ENCODE results near the gene P2RX1.

P2RX1 gene

DNA sequence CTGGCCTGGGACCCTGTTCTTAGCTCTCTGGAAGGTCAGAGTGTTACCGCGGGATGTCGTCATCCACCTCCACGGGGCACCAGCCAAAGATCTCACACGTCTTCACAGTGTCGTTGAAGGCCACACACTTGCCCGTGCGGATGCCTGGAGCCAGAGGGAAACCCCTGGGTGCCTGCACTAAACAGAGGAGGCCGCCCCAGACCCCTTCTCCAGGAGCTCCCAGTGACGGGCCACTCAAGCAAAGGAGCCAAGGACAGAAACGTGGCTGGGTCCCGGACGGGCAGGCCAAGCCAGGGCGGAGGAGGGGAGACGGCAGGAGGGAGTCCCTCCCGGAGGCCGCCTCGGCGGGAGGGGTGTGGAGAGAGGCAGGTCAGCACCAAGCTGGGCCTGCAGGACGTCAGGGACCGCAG lies 12.4 kb downstream of the P2RX1 start:
- no peak for DNase-seq

- DNase-seq = no peak
Observed at GRCh38 chr17:3903051-3903825, 13.0 kb downstream of the P2RX1 start.

- no peak for DNase-seq
Observed at GRCh38 chr17:3900646-3901045, 15.6 kb downstream of the P2RX1 start.

DNA sequence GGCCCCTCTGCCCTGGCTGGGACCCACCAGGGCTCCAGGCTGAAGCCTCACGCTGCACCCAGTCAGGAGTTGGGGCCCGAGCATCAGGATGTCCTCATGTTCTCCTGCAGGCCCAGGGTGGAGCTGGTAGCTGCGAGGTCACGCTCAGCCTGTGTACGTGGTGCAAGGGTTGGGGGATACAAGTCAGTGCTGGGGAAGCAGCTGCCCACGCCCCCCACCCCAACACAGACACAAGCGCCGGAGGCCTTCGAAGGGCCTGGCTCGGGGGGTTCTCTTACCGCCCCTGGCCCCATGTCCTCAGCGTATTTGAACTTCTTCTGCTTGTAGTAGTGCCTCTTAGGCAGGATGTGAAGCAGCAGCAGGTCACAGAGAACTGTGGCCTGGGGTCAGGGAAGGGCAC lies 18.5 kb downstream of the P2RX1 start:
- no peak for DNase-seq

DNA sequence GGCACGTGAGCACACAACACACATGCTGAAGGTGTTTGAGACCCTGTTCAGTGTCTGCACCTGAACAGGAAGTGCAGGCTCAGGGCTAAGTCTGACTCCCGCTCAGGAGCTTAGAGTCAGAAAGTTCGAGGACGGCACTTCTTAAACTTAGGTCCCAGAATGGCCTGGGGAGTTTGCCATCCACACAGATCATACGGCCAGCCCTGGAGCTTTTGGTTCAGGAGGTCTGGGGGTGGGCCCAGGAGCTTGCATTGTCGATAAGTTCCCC lies 19.4 kb downstream of the P2RX1 start:
- DNase-seq = no peak

DNA sequence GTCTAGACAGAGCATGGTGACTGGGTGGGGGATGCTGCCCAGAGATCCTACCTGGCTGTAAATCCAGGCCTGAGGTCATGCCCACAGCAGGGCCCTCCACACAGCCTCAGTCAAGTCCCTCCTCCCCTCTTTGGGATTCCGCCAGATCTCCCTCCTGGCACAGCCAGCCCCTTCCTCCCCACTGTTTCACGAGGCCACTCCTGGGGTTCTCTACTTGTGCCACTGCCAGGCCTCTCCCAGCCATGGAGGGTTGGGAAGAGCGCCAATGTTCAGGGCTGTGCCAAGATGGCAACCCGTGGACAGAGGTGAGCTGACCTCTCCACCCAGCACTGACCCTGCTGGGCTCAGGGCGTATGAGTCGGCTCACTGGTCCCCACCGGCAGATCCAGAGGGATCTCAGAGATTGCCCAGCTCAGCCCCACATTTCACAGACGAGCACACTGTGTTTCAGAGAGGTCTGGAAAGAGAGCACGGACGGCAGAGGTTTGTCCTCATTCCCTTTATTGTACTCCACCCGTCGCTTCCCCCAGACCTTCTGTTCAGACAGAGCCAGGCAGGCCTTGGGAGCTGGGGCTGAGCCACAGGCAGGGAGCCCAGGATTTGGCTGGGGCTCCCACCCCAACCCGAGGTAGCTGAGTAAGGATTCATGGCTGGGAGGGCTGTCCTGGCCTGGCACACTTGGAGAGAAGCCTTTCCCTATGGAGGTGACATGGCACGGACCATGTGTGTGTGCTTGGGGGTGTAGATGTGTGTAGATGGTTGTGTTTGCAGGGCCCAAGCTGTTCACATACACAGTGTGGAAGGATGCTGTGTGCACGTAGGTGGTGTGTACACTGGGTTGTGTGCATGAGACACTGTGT lies 19.9 kb downstream of the P2RX1 start:
- DNase-seq = no peak

DNA sequence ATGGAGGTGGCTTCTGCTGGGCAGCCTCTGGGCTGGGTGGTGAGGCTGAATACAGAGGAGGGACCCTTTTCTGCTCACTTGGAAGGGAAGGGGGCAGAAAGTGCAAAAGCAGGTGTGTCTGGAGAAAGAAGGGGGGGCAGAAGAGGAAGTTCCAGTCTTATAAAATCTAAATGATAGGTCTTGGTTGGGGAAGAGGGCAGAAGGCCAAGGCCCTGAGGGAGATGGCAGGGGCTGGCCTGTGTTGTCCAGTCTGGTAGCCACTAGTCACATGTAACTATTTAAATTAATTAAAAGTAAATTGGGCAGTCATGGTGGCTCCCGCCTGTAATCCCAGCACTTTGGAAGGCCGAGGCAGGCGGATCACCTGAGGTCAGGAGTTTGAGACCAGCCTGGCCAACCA lies 20.9 kb downstream of the P2RX1 start:
- no peak for DNase-seq

DNA sequence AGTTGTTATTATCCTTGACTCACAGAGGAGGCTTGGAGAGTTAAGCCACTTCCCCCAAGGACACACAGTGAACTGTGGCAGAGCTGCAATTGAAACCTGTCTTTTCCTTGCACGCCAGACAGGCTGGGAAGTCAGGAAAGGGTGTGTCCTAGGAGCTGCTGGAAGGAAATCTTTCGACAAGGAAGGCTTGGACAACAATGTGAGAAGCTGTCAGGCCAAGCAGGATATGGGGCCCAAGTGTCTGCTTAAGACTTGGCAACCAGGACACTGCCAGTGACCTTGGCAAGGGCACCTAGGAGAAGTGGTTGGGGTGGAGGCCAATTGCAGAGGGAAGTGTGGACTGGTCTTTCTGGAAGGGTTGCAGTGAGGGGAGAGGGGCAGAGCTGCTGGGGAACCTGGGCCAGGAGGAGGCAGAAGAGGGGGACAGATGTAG lies 21.3 kb downstream of the P2RX1 start:
- DNase-seq = no peak

- no peak for DNase-seq
Observed at GRCh38 chr17:3894188-3894587, 22.1 kb downstream of the P2RX1 start.

GRCh38 chr17:3893720-3894116 lies 22.5 kb downstream of the P2RX1 start:
- DNase-seq = no peak

- peak; percentile 75 to 91 (median 84) for DNase-seq
Observed at GRCh38 chr17:3893003-3893719, 23.1 kb downstream of the P2RX1 start, which contains the start of gene CAMKK1. Gene CAMKK1, minus strand, starts transcription at chr17:3893053. Its CDS starts 7,366 bp downstream, at chr17:3885687.

GRCh38 chr17:3892095-3892998 lies 23.9 kb downstream of the P2RX1 start:
- peak; percentile 80 to 85 (median 81) for DNase-seq

DNA sequence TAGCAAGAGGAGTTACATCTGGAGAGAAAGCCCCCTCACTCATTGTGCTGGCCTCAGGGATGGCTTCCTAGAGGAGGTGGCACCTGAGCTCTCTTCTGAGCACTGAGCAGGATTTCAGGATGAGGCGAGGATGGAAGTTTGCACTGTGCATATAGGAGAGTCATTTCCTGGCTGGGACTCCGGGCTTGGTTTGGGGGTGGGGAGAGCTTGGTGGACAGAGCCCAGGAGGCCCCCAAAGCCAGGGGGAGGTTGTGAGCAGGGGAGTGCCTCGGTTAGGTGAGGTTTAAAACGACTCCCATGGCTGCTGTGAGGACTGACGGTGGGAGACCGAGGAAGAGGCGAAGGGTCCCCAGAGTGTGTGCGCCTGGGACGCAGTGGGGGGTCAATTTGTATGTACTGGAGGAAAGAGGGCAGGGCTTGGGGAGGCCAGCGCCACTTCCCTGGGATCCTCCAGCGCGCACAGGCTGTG lies 24.6 kb downstream of the P2RX1 start:
- no peak for DNase-seq

- DNase-seq = no peak
Observed at GRCh38 chr17:3890878-3891219, 25.4 kb downstream of the P2RX1 start.

DNA sequence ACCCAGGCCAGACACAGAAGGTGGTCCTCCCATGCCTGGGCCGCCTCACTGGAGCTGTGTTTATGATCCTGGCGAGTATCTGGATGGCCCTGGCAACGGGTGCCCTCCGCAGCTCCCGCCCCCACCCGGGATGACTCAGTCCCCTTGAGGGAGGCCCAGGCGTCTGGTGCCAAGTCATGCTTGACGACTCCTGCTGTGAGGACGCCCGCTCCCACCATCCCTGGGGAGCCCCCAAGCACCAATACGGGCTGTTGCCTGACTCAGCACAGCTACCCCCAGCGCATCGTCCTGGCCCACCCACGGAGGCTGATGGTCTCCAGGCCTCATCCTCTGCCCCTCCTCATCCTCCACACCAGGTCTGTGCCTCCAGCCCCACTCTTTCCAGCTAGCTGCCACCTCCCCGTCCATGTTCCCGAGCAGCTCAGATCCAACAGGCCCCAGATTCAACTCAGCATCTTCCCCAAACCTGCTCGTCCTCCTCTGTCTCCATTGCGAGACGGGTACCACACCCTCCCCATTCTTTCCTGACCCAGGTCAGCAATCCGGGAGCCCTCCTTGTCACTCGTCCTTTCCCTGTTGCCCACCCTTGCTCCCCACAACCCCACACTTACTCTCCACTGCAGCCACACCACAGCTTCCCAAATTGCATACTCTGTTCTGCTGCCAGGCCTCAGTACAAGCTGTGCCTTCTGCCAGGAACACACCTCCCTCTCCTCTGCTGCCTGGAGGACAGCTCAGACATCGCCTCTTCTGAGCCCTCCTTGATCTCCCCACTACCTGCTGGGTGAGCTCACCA lies 26.0 kb downstream of the P2RX1 start:
- no peak for DNase-seq

GRCh38 chr17:3889325-3890012 lies 26.8 kb downstream of the P2RX1 start:
- DNase-seq = no peak

DNA sequence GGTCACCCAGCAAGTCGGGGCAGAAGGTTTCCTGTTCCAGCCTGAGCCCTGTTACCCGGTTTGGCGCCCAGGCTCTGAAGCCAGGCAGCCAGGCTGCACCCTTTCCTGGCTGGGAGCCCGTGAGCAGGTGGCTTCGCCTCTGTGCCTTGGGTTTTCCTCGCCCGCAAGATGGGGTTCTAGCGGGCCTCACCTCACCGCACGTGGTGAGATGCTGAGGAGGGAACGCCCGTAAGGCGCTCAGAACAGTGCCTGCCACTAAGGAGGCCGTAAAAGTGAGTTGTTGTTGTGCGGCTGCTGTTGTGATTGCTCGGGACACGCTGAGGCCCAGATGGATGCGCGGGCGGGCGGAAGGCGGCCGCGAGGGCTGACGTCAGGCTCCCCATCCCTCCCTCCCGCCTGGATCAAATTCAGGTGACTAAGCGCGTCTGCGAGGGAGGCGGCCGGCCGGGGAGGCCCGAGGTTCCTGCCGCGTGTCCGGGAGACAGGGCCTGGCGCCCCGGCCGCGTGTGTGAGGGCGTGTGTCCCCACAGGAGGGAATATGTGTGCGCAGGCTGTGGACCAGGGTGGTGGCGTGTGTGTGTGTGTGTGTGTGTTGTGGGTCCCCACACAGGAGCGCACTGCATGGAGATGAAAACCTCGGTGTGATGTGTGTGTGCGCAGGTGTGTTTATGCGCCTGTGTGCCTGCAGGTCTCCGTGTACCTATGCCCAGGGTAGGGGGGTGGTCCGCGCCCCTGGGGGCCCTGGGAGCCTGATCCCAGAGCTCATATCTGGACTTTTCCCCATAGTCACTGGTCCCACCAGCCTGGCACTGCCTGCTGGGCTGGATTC lies 27.7 kb downstream of the P2RX1 start:
- no peak for DNase-seq

DNA sequence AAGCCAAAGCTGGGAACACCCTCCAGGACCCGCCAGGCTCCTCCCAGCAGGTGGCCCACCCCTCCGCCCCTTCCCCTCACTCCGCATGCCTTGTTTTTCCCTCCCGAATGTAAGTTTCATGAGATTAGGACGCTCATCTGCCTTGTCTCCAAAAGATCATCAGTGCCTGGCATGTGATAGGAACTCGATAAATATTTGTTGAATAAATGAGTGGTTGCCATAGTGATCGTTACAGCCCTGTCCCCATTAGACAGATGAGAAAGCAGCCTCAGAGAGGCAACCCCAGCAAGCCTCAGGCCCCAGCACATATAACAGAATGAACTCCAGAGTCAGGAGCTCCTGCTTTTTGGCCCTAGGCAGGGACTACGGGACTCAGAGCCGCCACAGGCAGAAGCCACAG lies 28.5 kb downstream of the P2RX1 start:
- DNase-seq = no peak

DNA sequence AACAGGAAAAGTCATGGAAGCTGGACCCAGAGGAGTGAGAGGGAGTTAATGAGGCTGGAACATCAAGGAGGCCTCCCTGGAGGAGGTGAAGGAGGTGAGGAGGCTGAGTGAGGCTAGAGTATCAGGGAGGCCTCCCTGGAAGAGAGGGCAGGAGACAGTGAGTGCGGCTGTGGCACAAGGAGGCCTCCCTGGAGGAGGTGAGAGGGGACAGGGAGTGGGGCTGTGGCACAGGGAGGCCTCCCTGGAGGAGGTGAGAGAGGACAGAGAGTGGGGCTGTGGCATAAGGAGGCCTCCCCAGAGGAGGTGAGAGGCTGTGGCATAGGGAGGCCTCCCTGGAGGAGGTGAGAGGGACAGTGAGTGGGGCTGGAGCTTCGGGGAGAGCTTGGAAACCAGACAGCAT lies 28.9 kb downstream of the P2RX1 start:
- DNase-seq = no peak

DNA sequence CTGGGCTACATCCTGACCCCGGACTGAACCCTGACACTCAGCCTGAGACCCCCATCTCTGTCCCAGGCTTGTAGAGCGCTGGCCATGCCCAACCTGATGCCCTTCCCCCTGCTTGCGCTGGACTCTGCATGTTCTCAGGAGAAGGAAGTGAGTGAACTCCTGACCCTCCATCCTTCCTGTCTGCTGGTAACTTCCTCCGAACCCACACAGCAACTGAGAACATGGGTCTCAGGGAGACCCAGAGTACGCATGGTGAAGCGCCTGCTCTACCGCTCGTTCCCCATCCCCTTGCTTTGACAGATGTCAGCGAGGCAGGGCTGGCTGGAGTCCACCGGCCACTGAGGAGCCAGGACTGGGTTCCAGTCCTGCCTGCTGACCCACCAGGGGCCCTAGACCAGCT lies 29.5 kb downstream of the P2RX1 start:
- peak in 1 of 6 experiments; percentile 23 for DNase-seq

Data from stimulated activated naive CD4-positive, alpha-beta T cell (primary cell).